Measurements from ENCODE around the gene SEMA6A. TPM values are rescaled to one million over a fixed set of nuclear protein-coding genes. Genes with fewer than 3 reads are reported as not detected.

SEMA6A gene
- total RNA-seq, 1 donor from 2014 or later, result 89.9 TPM

- Mint-ChIP-seq H3K27me3 (peaks cover 28% of the 10 kb centered on the region), H3K36me3 (ENCODE audit: insufficient read depth) (no peaks in the 10 kb centered on the region), H3K27ac (no peak overlapping the region), H3K4me3 (ENCODE audit: low read depth) (no peak overlapping the region), H3K9me3 (ENCODE audit: low read depth) (no peaks in the 10 kb centered on the region), H3K4me1 (ENCODE audit: low read depth) (peaks cover 6% of the 10 kb centered on the region)
- no peak for TF ChIP-seq CTCF (IDR thresholded peaks at IDR 0.05; ENCODE audit: unreplicated experiment)
- no peak for DNase-seq (ENCODE audit: low spot score, unreplicated experiment)
Observed at GRCh38 chr5:116583862-116584222, 9.2 kb upstream of the SEMA6A start.

DNA sequence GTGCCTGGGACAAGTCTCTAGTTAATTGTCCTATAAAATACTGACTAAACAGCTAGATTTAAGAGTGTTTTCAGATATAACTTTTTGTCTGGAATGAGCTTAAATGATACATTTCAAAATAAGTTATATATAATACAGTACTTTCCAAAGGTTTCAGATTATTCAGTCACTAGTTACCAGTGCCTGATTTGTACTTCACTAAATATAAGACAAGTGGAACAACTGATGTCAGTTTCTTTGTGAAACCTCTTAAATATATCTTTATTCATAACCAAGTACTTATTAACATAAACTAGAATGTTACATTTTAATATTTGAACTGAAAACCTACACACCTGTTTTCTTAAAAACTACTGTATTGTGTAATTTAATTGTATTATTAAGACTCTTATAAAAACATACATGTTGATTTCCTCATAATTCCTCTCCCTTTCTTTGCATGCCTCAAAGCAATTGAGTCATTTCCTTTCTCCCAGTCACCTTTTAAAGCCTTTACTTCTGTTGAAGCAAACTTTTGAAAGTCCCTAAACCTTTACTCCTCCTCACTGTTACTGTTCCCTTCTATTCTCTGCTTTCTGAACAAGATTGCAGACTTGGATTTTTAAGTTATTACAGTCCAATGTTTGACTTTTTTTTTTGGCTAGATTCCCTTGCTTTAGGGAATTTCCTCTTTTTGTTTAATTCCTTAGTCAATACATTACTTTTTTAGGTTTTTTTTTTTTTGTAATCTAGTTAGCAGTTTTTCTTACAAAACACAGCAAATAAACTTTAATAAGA lies 8.7 kb upstream of the SEMA6A start:
- no peaks in the 10 kb centered on the region for H3K9me3 Mint-ChIP-seq (ENCODE audit: low read depth)

GRCh38 chr5:116581910-116582309 lies 7.3 kb upstream of the SEMA6A start:
- H3K4me1 Mint-ChIP-seq (ENCODE audit: low read depth), result peaks cover 6% of the 10 kb centered on the region
- H3K27me3 Mint-ChIP-seq, result peaks cover 36% of the 10 kb centered on the region
- H3K4me3 Mint-ChIP-seq (ENCODE audit: low read depth), result no peak overlapping the region
- H3K9me3 Mint-ChIP-seq (ENCODE audit: low read depth), result no peaks in the 10 kb centered on the region
- H3K27ac Mint-ChIP-seq, result no peak overlapping the region
- no peak for TF ChIP-seq CTCF (IDR thresholded peaks at IDR 0.05; ENCODE audit: unreplicated experiment)
- no peak for DNase-seq (ENCODE audit: low spot score, unreplicated experiment)
- no peaks in the 10 kb centered on the region for H3K36me3 Mint-ChIP-seq (ENCODE audit: insufficient read depth)

More for the DNA sequence above, 8.7 kb upstream of the SEMA6A start:
- H3K4me3 Mint-ChIP-seq (ENCODE audit: low read depth), result no peak overlapping the region
- peaks cover 32% of the 10 kb centered on the region for H3K27me3 Mint-ChIP-seq
- TF ChIP-seq CTCF (IDR thresholded peaks at IDR 0.05; ENCODE audit: unreplicated experiment), result no peak
- no peaks in the 10 kb centered on the region for H3K36me3 Mint-ChIP-seq (ENCODE audit: insufficient read depth)
- DNase-seq (ENCODE audit: low spot score, unreplicated experiment), result no peak
- H3K4me1 Mint-ChIP-seq (ENCODE audit: low read depth), result peaks cover 6% of the 10 kb centered on the region
- H3K27ac Mint-ChIP-seq, result no peak overlapping the region

- peaks cover 31% of the 10 kb centered on the region for H3K27me3 Mint-ChIP-seq
- no peaks in the 10 kb centered on the region for H3K36me3 Mint-ChIP-seq (ENCODE audit: insufficient read depth)
- H3K4me1 Mint-ChIP-seq (ENCODE audit: low read depth), result peaks cover 6% of the 10 kb centered on the region
- H3K9me3 Mint-ChIP-seq (ENCODE audit: low read depth), result no peaks in the 10 kb centered on the region
- H3K4me3 Mint-ChIP-seq (ENCODE audit: low read depth), result no peak overlapping the region
- no peak overlapping the region for H3K27ac Mint-ChIP-seq
- DNase-seq (ENCODE audit: low spot score, unreplicated experiment), result no peak
- no peak for TF ChIP-seq CTCF (IDR thresholded peaks at IDR 0.05; ENCODE audit: unreplicated experiment)
Observed at GRCh38 chr5:116579144-116579543, 4.5 kb upstream of the SEMA6A start.

GRCh38 chr5:116578676-116579075 lies 4.1 kb upstream of the SEMA6A start:
- Mint-ChIP-seq H3K4me1 (ENCODE audit: low read depth) (peaks cover 6% of the 10 kb centered on the region), H3K4me3 (ENCODE audit: low read depth) (no peak overlapping the region), H3K9me3 (ENCODE audit: low read depth) (no peaks in the 10 kb centered on the region), H3K36me3 (ENCODE audit: insufficient read depth) (no peaks in the 10 kb centered on the region), H3K27me3 (peaks cover 27% of the 10 kb centered on the region), H3K27ac (no peak overlapping the region)
- TF ChIP-seq CTCF (IDR thresholded peaks at IDR 0.05; ENCODE audit: unreplicated experiment), result no peak
- DNase-seq (ENCODE audit: low spot score, unreplicated experiment), result no peak

All from progenitor cell of endocrine pancreas (in vitro differentiated cells).